ENCODE data around the gene RNF224.

RNF224 gene

DNA sequence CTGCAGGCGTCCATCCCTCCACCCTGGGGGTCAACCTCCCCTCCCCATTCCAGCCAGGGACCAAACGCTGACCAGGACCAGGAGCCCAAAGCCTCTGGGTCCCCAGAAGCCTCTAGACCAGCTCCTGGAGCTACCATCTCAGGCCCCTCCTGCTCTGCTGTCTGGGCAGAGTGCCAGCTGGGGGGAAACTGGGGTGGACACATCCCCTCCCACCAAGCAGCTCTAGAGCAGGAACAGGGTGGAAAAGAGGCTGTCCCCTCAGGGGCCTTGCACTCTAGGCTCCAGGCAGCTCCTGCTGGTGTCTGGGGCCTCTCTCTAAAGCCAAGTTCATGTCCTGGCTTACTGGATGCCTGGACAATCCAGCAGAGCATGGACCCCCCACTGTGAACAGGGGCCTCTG, 34.4 kb upstream of the RNF224 start:
- no peak for DNase-seq

DNA sequence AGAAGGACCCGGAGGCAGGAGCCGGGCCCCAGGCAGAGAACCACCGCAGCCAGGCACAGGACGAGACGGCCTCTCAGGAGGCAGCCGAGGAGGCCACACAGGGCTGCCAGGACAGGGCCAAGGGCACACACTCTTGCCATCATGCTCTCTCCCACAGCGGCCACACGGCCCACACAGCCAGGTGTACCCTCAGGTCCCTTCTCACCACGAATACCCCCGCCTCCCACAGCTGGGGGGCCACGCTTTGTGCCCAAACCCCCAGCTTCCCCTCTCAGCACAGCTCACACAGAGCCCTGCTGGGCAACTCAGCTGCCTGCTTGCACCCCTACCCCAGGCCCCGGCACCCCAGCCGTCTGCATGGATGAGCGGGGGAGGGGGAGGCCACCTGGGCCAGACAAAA, 33.5 kb upstream of the RNF224 start:
- no peak for DNase-seq

DNA sequence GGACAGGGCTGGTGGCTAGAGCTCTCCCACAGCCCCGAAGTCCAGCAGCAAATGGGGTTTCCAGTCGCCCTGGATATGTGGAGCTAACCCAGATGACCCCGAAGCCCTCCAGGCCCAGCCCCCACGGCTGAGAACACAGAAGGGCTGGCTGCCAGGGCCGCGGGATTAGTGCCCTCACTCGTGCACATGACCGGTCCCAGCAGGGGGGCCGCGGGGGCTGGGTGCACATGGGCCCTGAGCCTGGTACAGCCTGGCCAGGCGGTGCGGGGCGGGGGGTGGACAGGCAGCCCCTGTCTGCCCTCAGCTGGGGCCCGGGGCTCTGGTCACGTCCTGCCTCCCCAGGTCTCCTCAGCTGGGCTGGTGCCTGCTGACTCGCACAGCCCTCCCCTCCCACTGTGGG, 32.9 kb upstream of the RNF224 start:
- DNase-seq = no peak

DNA sequence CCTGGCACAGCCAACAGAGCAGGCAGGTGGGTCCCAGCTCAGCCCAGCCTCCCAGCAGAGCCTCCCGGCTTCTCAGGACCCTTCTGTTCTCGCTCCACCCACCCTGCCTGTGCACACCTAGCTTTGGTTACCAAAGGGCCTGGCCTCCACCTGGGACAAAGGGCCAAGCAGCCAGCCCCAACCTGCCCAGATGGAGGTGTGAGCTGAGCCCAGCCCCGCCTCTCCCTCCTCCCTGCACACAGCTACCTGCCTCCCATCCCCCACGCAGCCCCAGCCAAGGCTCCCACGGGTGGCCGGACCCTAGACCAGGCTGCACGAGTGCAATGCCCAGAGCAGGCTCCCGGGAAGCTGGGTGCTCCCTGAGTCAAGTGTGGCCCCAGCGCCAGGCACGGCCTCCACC, 32.4 kb upstream of the RNF224 start:
- DNase-seq = peak; percentile 73

DNA sequence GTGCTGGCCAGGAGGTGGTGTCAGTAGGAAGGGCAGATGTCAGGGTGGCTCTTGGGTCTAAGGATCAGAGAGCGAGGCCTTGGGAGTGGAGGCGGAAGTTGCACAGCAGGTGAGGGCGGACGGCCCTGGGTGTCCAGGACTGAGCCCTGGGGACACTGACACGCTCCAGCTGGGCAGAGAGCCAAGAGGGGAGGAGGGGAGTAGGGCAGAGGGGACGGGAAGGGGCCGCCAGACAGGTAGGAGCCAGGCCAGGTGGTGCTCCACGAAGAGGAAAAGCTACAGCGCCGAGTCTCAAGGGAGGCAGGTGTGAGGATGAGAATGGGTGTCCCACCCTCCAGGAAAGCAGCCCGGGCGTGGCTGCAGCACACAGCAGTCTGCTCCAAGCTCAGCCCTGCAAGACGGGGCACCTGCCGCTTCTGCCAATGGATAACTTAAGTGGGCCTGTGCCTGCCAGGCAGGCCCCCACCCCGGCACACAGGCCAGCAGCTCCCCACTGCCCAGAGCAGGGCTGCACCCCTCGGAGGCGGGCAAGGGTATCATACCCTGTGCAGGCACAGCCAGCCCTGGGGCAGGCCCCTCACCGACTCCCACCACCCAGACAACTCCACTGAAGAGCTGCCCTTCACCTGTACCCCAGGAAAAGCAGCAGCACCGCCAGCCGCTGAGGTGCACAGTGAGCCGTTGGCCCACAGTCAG, 31.6 kb upstream of the RNF224 start:
- peak; percentile 96 for DNase-seq

DNA sequence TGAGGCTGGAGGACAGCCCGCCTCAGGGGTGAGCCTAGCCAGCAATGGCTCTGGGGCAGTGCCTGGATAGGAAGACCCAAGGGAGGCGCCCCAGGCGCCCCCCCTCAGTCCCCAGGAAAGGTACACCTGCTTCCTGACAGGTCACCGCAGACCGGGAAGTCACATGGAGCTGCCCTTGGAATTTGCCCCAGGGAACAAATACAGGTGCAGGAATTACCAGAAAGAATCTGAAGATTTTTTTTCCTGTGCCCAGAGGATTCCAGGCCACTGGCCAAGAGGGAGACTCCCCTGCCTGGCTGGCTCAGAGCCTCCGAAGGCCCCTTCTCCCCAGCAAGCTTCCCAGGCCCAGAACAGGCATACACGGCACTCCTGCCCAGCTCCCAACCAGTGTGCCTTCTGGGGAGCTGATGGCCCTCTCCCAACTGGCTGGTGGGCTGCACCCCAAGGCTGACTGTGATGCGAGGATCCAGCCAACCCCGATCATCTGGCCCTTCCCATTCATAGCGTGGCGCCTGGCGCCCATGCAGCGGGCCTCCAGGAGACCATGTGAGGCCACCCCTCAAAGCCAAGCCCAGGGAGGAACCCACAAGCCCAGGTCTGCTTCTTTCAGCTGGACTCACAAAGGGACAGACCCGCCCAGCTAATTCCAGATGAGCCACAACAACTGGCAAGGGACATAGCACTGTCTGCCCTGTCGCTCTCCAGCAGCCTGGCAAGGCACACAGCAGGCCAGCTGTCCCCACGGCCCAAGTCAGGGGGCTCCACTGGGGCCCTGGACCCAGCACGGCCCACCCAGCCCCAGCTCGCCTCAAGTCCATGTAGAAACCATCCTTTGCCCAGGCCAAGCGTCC, 29.0 kb upstream of the RNF224 start:
- DNase-seq = no peak

DNA sequence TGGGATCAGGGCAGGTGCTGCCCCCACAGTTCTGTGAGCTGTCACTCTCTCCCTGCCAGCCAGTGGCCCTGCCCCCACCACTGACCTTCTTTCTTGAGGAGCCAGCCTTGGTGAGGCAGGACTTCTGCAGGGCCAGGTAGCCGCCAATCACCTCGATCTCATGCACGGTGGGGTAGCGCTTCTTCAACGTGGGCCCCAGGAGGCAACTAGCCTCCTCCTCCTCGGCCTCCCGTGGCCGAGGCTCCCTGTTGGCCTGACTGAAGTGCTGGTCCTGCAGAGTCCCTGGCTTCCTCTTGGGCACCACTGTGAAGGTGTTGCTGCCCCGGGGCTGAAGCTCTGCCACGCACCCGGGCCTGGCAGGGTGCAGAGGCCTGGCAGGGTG, 28.4 kb upstream of the RNF224 start:
- no peak for DNase-seq

DNA sequence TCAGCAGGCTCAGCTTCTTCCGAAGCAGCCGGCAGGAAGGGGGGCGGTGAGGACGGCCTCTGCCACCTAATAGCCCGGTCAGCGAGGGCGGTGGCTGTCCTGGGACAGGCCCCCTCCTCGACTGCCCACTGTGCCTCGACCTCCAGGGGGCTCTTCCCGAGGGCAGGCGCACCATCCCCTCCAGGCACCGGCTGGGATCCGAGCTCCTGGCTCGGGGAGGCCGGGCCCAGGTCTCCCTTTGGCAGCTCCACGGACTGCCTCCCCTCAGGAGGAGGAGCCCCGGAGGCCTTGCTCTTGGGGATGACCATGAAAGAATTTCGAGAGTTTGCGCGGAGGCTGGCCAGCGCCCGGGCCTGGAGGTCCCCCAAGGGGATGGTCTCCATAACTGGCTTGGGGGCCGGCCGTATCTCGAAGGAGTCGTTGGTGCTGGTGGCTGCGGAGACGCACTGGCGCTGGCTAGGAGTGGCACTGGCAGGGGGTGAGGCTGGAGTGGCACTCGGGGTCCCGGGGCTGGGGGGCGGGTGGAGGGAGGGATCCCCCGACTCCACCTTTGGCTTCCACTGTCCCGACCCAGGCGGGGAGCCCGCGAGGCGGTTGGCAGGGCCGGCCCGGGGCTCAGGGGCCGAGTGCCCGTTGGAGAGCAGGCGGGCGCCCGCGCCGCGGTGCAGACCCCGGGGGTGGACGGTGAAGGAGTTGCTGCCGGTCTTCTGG, 27.7 kb upstream of the RNF224 start:
- no peak for DNase-seq

DNA sequence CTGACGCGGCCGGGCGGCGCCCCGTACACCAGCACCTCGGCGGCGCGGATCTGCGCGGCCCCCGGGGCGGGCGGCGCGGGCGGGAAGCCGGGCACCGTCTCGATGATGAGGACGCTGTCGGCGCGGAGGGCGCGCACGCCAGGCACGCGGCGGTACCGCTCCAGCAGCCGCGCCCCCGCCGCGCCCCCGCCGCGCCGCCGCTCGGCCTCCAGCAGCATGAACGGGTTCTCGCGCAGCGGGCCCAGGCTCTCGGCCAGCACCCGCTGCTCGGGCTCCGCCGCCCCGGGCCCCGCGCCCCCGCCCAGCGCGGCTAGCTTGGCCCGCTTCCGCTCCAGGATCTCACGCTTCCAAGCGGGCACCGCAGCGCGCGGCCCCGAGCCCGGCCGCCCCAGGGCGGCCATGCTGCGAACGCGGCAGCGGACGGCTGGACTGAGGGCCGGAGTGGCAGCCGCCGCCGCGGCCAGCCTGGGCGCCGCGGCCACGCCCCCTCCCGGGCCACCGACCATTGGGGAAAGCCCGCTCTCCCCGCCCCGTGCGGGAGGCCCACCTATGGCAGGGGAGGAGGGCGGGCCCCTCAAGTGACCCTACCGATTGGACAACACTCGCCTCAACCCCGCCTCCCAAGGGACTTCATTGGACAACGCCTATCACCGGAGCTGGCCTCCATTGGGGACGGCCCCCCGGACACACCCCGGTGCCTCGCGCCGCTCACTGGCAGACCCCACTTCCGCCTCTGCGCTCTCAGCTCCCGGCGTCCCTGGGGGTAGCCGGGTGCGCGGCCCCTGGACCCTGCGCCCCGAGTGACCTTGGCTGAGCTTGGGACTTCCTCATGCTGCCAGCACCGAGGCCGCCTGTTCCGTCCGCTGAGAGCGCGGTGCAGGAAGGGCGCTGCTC, 26.7 kb upstream of the RNF224 start, which contains the start of gene TPRN:
TPRN (minus strand) TSS at position 431 of the 894 bp plus-strand sequence; CDS start at position 401, 30 bp downstream.
- DNase-seq = peak; percentile 98

DNA sequence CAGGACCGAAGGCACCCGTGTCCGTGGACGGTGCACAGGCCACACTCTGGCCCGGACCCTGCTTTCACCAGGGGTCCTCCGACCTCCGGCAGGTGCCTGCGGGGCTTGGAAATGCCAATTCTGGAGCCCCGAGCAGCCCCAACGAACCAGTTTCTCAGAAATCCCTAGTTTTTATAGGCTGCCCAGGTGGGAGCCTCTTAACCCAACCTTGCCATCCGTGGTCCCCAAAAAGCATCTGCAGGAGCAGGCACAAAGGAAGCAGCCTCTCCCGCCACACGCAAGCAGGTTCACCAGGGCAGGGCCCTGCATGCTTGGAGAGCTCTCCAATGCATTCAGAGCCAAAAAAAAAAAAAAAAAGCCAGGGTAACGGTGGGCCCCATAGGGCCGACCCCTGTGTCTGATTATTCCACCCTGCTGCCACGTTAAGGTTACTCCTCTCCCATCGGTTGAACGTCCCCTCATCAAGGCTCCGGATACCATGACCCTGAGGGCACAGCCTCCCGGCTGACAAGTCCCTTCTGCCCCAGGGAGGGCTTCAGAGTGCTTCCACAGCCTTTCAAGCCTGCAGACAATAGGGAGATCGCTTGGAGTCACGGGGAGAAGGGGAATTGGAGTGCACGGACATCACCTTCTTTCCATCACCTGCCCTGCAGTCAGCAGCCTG, 26.0 kb upstream of the RNF224 start:
- DNase-seq = no peak

DNA sequence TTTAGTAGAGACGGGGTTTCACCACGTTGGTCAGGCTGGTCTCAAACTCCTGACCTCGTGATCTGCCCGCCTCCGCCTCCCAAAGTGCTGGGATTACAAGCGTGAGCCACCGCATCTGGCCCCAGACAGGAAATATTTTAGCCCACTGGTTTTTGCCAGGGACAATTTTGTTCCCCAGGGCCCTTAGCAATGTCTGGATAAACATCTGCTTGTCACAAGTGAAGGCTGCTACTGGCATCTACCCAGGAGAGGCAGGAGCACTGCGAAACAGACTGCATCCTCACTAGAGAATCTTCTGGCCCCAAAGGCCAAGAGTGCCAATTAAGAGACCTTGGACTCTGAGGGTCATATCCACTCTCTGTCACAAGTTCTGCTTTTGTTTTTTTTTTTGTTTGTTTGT, 24.3 kb upstream of the RNF224 start:
- DNase-seq = no peak

DNA sequence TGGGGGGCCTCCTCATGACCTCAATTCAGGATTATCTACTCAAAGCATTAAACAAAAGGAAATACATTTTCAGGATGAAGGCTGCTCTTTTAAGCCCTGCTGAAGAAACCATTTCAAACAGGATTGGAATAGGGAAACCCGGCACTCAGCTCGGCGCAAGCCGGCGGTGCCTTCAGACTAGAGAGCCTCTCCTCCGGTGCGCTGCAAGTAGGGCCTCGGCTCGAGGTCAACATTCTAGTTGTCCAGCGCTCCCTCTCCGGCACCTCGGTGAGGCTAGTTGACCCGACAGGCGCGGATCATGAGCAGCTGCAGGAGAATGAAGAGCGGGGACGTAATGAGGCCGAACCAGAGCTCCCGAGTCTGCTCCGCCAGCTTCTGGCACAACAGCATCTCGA, 22.6 kb upstream of the RNF224 start:
- DNase-seq = no peak

DNA sequence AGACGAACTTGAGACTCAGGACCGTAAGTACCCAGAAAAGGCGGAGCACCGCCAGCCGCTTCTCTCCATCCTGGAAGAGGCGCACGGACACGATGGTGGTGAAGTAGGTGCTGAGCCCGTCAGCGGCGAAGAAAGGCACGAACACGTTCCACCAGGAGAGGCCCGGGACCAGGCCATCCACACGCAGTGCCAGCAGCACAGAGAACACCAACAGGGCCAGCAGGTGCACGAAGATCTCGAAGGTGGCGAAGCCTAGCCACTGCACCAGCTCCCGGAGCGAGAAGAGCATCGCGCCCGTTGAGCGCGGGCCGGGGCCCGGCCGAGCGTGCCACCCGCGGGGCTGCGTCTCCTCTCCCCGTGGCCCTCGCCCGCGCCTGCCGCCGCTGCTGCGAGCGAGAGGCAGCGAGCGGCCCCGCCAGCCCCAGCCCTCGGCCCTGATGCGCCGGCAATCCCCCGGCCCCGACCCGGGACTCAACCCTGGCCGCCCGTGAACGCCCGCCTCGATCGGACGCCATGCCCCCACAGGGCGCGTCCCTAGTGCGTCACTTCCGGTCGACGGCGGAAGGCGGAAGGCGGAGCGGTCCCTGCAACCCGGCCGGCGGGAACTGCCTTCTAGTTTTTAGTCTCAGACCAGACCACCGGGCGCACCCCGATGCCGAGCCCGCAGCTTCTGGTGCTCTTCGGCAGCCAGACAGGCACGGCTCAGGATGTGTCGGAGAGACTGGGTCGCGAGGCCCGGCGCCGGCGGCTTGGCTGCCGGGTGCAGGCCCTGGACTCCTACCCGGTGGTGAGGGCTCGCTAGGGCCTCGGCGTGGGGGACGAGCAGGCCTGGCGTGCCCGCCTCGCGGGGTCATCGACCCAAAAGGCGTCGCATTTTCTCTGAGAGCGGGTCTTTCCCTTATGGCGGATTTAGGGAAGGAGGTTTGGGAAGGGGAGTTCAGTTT, 21.9 kb upstream of the RNF224 start, which contains the start of the genes NDOR1 and TMEM203:
NDOR1 (plus strand) TSS at position 575 of the 944 bp plus-strand sequence; CDS start at position 653, 78 bp downstream.
TMEM203 (minus strand) TSS at position 523 of the 944 bp plus-strand sequence; CDS start at position 289, 234 bp downstream.
- peak; percentile 69 for DNase-seq

DNA sequence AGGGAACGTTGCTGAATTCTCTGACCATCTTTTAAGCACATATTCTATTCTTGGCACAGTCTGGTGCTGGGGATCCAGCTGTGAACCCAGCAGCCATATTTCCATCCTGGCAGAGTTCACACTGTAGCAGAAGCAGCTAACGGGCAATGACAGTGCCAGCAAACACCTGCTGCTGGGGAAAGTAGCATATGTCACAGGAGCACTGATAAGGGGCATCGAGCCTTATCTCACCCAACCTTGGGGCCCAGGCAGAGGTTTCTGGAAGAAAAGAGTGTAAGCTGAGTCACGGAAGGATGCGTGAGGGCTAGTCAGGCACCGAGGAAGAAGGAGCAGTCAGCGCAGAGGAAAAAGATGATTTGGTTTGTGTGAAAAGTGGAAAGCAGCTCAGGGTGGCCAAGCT, 20.7 kb upstream of the RNF224 start:
- DNase-seq = no peak

DNA sequence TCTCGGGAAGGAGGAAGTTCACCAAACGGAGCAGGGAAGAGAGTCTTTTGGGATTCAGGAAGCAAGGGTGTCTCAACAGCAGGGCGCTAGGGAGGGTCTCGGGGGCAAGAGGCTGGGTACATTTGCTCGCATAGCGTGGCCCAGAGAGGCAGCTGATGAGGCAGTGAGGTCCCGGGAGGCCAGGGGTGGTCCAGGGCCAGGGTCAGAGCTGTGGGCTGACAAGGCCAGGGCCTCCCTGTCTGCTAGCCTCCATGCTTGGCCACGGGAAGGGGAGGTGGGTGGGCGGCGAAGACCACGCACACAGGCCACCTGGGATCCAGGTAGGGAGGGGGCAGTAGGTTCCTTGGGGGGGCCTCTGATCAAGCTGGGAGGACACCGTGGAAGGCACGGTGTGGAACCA, 15.8 kb upstream of the RNF224 start:
- DNase-seq = no peak

DNA sequence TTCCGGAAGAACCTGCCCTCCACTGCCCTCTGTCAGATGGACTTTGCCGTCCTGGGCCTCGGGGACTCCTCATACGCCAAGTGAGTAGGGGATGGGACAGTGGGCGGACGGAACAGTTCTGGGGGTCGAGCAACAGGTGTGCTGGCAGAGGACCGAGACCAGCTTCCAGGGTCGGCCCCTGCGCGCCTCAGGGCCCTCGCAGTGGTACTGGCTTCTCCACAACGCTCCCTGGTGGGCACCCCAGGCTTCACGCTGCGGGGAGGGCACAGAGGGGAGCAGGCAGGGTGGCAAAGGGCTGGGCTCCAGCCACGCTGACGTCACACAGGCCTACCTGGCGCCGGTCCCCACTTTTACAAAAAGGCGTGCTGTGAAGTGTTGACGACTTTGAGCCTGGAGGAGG, 14.8 kb upstream of the RNF224 start:
- DNase-seq = no peak

DNA sequence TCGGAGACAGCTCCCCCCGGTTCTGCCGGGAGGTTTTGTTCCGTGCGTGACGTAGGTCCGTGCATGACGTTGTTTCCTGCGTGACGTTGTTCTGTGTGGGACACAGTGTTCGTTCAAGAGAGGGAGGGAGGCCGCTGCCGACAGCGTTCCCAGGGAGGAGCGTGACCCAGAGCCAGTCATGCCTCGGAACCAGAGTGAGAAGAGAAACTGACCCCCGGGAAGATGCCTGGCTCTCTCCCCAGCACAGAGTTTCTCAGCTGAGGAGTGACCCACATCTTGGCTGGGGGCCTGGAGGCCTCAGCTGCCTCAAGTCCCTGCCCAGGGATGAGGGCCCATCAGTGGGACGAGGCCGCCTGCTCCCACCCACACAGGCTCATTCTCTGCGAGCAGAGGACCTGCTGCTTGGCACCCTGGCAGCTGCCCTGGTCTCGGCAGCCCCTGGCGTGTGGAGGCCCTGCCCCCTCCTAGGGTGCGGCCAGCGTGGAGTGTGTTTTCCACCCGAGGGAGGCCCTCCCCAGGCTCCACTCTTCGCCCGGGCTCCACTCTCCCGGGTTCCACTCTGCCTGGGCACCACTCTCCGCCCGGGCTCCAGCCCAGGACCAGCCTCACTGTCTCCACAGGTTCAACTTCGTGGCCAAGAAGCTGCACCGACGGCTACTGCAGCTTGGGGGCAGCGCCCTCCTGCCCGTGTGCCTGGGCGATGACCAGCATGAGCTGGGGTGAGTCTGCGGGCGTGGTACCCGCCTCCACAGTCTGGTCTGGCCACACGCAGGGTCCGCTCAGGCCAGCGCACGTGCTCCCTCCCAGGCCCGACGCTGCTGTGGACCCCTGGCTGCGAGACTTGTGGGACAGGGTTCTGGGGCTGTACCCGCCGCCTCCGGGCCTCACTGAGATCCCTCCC, 13.9 kb upstream of the RNF224 start:
- DNase-seq = peak; percentile 17

DNA sequence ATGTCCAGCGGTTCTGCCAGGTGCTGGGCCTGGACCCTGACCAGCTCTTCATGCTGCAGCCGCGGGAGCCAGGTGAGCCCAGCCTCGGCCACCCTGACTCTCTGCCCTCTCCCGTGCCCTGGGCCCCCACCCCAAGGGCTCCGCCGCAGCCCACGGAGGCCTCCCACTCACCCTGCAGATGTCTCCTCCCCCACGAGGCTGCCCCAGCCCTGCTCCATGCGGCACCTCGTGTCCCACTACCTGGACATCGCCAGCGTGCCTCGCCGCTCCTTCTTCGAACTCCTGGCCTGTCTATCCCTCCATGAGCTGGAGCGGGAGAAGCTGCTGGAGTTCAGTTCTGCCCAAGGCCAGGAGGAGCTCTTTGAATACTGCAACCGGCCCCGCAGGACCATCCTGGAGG, 12.7 kb upstream of the RNF224 start:
- DNase-seq = no peak

DNA sequence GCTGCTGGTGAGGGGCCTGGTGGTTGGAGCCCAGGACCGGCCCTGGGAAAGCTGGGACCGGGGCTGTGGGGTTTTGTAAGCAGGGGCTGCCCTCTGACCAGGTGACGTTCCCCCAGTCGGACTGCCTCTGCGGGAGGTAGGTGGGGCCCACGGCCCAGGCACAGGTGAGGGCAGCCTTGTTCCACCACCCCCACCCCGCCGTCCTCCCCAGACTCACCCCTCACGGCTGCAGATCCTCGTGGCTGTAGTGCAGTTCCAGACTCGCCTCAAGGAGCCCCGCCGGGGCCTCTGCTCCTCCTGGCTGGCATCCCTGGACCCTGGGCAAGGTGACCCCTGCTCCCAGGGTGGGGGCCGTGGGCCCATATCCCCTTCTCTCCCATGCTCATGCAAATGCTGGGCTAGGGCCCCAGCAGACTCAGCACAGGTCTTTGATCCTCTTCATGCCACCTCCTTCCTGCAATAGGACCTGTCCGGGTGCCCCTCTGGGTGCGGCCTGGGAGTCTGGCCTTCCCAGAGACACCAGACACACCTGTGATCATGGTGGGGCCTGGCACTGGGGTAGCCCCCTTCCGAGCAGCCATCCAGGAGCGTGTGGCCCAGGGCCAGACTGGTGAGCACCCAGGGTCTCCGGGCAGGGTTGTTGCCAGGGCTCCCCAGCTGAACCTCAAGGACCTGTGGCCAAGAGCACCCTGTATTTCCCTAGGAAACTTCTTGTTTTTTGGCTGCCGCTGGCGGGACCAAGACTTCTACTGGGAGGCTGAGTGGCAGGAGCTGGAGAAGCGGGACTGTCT, 11.9 kb upstream of the RNF224 start:
- DNase-seq = no peak

All from NCI-H1105 (cell line).